OCI-LY7 (cell line): ENCODE measurements around the gene FTH1. TPM values are rescaled to one million over a fixed set of nuclear protein-coding genes. Genes with fewer than 3 reads are reported as not detected.

Source experiments
- BruUV-seq: library from RNA; stranded (reverse); fragments of 400-500 nt; replicated peaks from 2 replicates; lab custom pipeline; 2021; lab: Mats Ljungman, UMichigan
- CTCF ChIA-PET: fragments of 300-600 bp; sonication (Branson Sonifier 250); formaldehyde crosslinking; loops from one replicate; lab custom pipeline; 2022; ENCODE audit warnings: antibody characterized with exemption; ENCODE audit not compliant: unreplicated experiment; lab: Charles Lee
- POLR2A ChIA-PET: fragments of 300-600 bp; sonication (Branson Sonifier 250); formaldehyde crosslinking; loops from one replicate; lab custom pipeline; 2022; ENCODE audit warnings: antibody characterized with exemption; lab: Charles Lee
- DNase-seq: peaks from one replicate; pipeline ENCODE4 v3.0.0-alpha.2; 2015; ENCODE audit warnings: low spot score
- H2AFZ ChIP-seq: fragments of 200-600 bp; sonication (generic), shearing (Covaris generic); 2 replicates; pipeline ENCODE4 v1.6.1; 2014; ENCODE audit warnings: mild to moderate bottlenecking, antibody characterized with exemption, low read length, moderate library complexity
- H3K27ac ChIP-seq: fragments of 200-600 bp; sonication (generic); 2 replicates; pipeline ENCODE4 v1.5.1; 2014; ENCODE audit warnings: mixed run types, low read depth, mild to moderate bottlenecking, moderate library complexity, low read length, inconsistent platforms; ENCODE audit not compliant: poor library complexity, severe bottlenecking
- H3K36me3 ChIP-seq: fragments of 200-600 bp; sonication (generic); 2 replicates; pipeline ENCODE4 v1.6.1; 2014; ENCODE audit warnings: mild to moderate bottlenecking, antibody characterized with exemption, low read length, moderate library complexity, mixed read lengths; ENCODE audit not compliant: insufficient read depth
- H3K4me1 ChIP-seq: fragments of 200-600 bp; sonication (generic); 2 replicates; pipeline ENCODE4 v1.5.1; 2014; ENCODE audit warnings: mild to moderate bottlenecking, low read length; ENCODE audit not compliant: insufficient read depth, poor library complexity, severe bottlenecking
- H3K4me2 ChIP-seq: fragments of 200-600 bp; sonication (generic); 2 replicates; pipeline ENCODE4 v1.6.1; 2014; ENCODE audit warnings: mild to moderate bottlenecking, low read length
- H3K4me3 ChIP-seq: fragments of 200-600 bp; sonication (generic); 2 replicates; pipeline ENCODE4 v1.5.1; 2014; ENCODE audit warnings: mild to moderate bottlenecking, low read depth, low read length; ENCODE audit not compliant: poor library complexity, severe bottlenecking
- H3K79me2 ChIP-seq: fragments of 200-600 bp; sonication (generic); 2 replicates; pipeline ENCODE4 v1.6.1; 2016; ENCODE audit warnings: low read depth, mild to moderate bottlenecking, low read length, moderate library complexity, mixed read lengths; ENCODE audit not compliant: insufficient read depth
- H3K9me2 ChIP-seq: fragments of 200-600 bp; sonication (generic); 2 replicates; pipeline ENCODE4 v1.6.1; 2016; ENCODE audit warnings: mild to moderate bottlenecking, low read length, mixed read lengths; ENCODE audit not compliant: insufficient read depth
- H3K9me3 ChIP-seq: fragments of 200-600 bp; sonication (generic); 2 replicates; pipeline ENCODE4 v1.6.1; 2014; ENCODE audit warnings: mild to moderate bottlenecking, mixed run types, low read length, mixed read lengths
- H4K20me1 ChIP-seq: fragments of 200-600 bp; sonication (generic); 2 replicates; pipeline ENCODE4 v1.6.1; 2014; ENCODE audit warnings: mild to moderate bottlenecking, antibody characterized with exemption, low read length, moderate library complexity, mixed read lengths; ENCODE audit not compliant: insufficient read depth
- CTCF ChIP-seq: fragments of 200-600 bp; sonication (generic); conservative IDR thresholded peaks from 2 replicates; pipeline ENCODE4 v1.5.1; 2014; ENCODE audit warnings: mild to moderate bottlenecking, antibody characterized with exemption, low read length, moderate library complexity, mixed read lengths
- EZH2phosphoT487 ChIP-seq: fragments of 200-600 bp; sonication (generic); IDR thresholded peaks from 2 replicates; pipeline ENCODE4 v1.6.1; 2018; ENCODE audit warnings: low read depth, borderline replicate concordance, mild to moderate bottlenecking, mixed run types, antibody characterized with exemption, low read length, moderate library complexity, mixed read lengths
- intact Hi-C: fragments of 100-400 bp; cut with micrococcal nuclease; formaldehyde crosslinking; loops from one replicate; pipeline ENCODE4 v1.10.0; 2022; ENCODE audit not compliant: unreplicated experiment
- total RNA-seq, 2 experiments: library from RNA; depleted of rRNA in 1 of 2; stranded (reverse); fragments of >200 nt in 1 of 2; shearing (Covaris generic) in 1 of 2; gene quantifications; 2 replicates each; pipeline ENCODE4 v1.2.3, GENCODE V29; 2014 to 2022

FTH1 gene
- total RNA-seq, 2 experiments from 2014 or later = 153 to 185 TPM

- Histone ChIP-seq H3K4me2 (peak overlapping the region; percentile 10; the same call in 1 of the 2 replicates), H3K4me1 (peaks cover 12% of the 10 kb centered on the region), H3K9me2 (no peaks in the 10 kb centered on the region), H3K9me3 (no peaks in the 10 kb centered on the region), H3K79me2 (no peaks in the 10 kb centered on the region), H3K36me3 (no peaks in the 10 kb centered on the region), H4K20me1 (no peaks in the 10 kb centered on the region), H3K27ac (no peak overlapping the region), H2AFZ (no peak overlapping the region), H3K4me3 (no peak overlapping the region)
- BruUV-seq = no TSS peak
- CTCF ChIA-PET = no interaction called here
- POLR2A ChIA-PET = no interaction called here
- peak; percentile 19 for DNase-seq
- TF ChIP-seq CTCF = no peak
- TF ChIP-seq EZH2phosphoT487 = no peak
- intact Hi-C loops = no loop called here
Observed at GRCh38 chr11:61918938-61919704, 48.3 kb downstream of the FTH1 start.

GRCh38 chr11:61918251-61918937 lies 49.0 kb downstream of the FTH1 start:
- Histone ChIP-seq H2AFZ (no peak overlapping the region), H3K36me3 (no peaks in the 10 kb centered on the region), H3K9me2 (no peaks in the 10 kb centered on the region), H3K79me2 (no peaks in the 10 kb centered on the region), H3K4me2 (no peak overlapping the region), H4K20me1 (no peaks in the 10 kb centered on the region), H3K4me3 (no peak overlapping the region), H3K27ac (no peak overlapping the region), H3K9me3 (no peaks in the 10 kb centered on the region), H3K4me1 (peaks cover 12% of the 10 kb centered on the region)
- DNase-seq = no peak
- intact Hi-C loops = no loop called here
- BruUV-seq = no TSS peak
- CTCF ChIA-PET = no interaction called here
- TF ChIP-seq CTCF (no peak), EZH2phosphoT487 (no peak)
- POLR2A ChIA-PET = no interaction called here
